Limb (tissue), 2 donors: ENCODE results near the gene MEN1.
"Not testable (repeated sequence)": the region's sequence is repeated elsewhere in the genome, so short reads cannot be mapped to it uniquely, and the experiment has no call there.

ENCODE experiments used
- DNase-seq, 2 donors: peaks; one replicate each; pipeline ENCODE4 v3.0.0-alpha.2; 2016; ENCODE audit errors: extremely low spot score in 2 of 2

The MEN1 gene

DNA sequence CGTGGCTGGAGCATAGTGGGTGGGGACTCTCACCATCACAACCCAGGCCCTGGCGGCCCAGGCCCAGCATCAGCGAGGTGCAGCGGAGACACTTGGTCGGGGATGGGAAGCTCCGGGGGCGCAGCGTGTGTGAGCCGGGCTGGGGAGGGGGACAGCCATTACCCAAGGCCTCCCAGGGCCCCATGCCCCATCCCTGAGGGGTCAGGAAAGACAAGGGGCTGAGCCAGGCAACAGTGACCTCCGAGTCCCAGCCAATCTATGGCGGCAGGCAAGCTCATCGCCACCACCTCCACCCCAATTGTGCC, 22.8 kb upstream of the MEN1 start:
- no peak for DNase-seq

DNA sequence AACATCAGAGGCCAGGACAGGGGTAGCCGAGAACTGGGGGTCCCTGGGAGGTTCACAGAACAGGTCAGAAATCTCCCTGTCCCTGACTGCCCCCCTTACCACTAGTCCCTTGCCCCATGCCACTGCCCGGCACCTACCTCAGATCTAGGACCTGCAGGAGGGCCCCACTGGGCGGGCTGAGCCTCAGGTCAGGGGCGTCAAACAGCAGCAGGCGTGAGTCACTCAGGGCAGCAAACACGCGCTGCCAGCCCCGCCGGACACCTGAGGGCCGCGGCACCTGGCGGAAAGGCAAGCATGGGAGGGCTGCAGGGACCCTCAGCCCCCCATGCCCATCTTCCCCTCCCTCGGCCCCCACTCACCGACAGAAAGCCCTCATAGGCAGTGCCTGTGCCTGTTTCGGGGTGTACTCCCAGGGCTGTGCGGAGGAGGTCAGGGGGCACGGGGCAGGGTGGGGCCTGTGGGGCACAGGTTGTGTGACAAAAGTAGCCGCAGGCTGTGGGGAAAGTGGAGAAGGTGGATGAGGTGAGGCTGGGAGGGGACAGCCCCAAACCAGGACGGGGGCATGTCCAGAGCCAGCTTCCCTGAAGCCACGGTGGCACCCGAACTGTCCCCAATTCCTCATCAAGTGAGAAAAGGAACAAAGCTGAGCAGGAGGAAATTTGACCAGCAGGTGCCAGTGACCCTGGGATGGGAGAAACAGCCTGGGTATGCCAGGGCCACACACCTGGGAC, 22.3 kb upstream of the MEN1 start:
- no peak for DNase-seq

- no peak for DNase-seq
Observed at GRCh38 chr11:64831411-64831891, 21.1 kb upstream of the MEN1 start.

- no peak for DNase-seq
Observed at GRCh38 chr11:64829536-64830251, 19.3 kb upstream of the MEN1 start.

- no peak for DNase-seq
Observed at GRCh38 chr11:64827451-64827839, 17.1 kb upstream of the MEN1 start.

GRCh38 chr11:64826578-64827450, 16.5 kb upstream of the MEN1 start:
- DNase-seq: no peak

GRCh38 chr11:64826062-64826461, 15.7 kb upstream of the MEN1 start:
- DNase-seq: no peak

DNA sequence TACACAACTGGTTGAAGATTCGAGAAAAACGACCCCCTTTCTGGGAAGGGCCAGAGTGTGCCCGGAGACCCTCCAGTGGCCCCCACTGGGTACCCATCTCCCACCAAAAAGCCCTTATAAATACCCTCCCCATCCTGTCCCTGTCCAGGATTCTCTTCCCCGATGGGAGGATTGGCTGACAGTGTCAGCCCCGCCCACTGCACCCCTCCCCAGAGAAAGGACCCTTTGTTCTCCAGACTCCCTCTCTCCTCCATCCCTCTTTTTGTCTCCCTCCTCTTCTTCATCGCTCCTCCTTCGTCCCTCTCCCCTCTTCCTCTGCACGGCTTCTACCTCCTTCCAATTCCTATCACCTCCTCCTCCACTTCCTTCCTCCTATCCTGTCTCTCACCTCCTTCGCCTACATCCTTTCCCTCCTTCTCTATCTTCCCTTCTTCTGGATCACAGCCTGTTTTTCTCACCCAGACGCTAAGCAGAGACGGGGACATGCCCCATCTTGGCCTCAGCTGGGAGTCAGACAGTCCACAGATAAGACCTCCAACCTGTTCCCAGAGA, 13.3 kb upstream of the MEN1 start:
- no peak for DNase-seq

DNA sequence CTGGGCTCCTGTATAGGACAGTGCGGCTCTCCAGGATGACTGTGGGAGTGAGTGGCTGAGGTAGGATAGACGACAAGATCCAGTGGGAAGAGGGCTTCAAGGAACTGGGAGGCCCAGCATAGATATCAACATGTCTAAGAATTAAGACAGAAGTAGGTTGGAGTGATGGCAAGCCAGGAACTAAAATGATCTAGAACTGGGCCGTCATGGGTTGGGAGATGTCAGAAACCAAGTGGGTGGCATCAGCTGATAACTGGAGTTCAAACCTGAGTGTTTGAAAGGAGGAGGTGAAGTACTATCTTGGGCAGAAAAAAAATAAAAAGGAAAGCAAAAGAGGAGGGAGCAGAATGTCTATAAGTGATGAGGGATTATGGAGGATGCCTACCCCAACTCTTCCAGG, 7.1 kb upstream of the MEN1 start:
- DNase-seq: no peak

DNA sequence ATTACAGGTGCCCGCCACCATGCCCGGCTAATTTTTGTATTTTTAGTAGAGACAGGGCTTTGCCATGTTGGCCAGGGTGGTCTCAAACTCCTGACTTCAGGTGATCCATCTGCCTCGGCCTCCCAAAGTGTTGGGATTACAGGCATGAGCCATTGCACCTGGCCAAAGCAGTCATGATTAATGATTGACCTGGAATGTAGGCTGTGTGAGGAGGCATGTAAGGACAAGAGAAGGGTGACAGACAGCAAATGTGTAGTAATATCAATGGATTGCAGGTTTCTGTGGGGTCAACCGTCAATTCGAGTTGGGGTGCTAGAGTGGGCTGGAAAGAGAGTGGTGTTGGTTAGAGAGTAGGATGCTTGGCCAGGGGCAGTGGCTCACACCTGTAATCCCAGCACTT, 5.1 kb upstream of the MEN1 start:
- not testable (repeated sequence) for DNase-seq

- DNase-seq: no peak
Observed at GRCh38 chr11:64814712-64815187, 4.4 kb upstream of the MEN1 start.

DNA sequence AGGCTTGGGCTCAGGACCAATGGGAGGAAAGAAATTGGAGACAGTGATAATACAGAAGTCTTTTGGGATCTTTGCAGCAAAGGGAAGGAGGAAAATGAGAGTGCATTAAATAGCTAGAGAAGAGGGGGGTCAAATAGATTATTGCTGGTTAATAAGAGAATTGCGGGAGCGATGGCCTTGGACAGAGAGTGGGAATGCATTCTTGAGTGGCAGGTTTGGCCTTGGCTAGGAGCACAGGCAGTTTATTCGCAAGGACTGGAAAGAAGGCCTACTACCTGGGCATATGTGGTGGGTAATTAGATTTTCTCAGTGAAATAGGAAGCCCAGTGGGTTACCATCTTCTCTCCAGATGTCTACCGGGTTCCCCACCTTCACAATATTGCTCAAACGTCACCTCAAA, 3.5 kb upstream of the MEN1 start:
- DNase-seq: no peak

DNA sequence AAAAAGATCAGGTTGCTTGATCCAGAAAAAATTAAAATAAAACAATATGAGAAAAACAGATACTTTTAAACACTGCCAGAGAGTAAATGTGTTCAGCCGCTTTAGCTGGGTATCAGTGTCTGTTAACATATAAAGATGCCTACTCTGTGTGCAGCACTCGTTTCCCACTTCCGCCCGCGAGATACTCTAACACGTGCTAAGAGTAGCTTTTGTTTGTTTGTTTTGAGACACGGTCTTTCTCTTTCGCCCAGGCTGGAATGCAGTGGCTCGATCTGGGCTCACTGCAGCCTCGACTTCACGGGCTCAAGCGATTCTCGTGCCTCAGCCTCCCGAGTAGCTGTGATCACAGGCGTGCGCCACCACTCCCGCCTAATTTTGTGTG, 531 bp upstream of the MEN1 start:
- no peak for DNase-seq

- peak in 1 of 2 donors; percentile 64 for DNase-seq
Observed at GRCh38 chr11:64809781-64810241, 540 bp downstream of the MEN1 start.

GRCh38 chr11:64805481-64805880, 4.9 kb downstream of the MEN1 start:
- no peak for DNase-seq

GRCh38 chr11:64804346-64805210, 5.8 kb downstream of the MEN1 start:
- peak in 1 of 2 donors; percentile 42 for DNase-seq

DNA sequence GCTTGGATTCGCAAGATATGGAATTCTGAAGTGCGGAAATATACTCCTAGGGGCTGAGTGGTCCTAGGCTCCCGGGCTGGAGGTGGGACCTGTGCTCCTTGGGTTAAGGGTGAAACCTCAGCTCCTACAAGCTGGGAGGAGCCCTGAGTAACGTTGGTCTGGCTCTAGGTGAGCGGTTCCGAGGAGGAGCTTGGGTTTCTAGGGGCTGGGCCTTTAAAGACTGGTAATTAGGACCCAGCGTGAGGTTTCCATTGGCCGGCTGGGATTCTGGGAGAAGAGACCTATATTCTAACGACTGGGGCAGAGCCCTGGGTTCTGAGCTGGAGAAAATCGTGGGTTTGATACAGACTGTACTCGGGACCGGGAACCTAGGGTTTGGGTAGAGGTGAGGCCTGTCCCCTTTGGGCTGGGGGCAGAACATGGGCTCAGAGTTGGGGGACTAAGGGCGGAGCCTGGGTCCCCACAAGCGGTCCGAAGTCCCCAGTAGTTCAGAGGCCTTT, 6.5 kb downstream of the MEN1 start:
- DNase-seq: no peak

DNA sequence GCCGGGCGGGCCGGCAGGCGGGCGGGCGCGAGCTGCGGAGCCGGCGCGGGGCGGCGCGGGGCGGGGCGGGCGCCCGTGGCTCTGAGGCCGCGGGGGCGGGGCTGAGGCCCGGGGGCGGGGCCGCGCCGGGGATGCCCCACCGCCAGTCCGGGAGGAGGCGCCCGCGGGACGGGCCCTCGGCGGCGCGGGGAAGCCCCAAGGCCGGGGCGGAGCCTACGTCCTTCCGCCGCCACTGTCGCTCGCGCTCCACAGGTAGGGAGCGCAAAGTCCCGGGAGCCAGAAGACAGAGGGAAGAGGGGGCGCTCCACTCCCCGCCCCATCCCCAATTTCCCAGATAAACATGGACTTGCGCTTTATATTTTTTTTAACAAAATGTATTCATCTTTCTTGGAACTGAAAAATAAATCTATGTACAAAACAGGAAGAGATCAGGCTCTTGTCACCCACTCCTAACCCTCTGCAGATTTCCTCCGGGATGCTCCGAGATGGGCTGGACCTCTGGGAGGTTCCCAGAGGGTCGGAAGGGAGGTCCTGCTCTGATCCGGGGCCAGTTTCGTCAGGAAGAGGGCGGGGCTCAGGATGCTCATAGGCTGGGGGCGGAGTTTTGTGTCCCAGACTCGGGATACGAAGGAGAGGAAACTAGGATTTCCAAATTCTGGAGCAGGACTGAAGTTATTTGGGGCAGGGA, 7.0 kb downstream of the MEN1 start, which contains the start of gene MAP4K2:
MAP4K2 (minus strand) TSS at position 57 of the 688 bp plus-strand sequence. CDS start 65 bp downstream, outside the sequence.
- peak; percentile 88 for DNase-seq

GRCh38 chr11:64802370-64803157, 7.8 kb downstream of the MEN1 start:
- peak; percentile 8 to 36 for DNase-seq
